GM23338 (cell line): ENCODE measurements around the gene TMEM88. TPM values are rescaled to one million over a fixed set of nuclear protein-coding genes. Genes with fewer than 3 reads are reported as not detected.

Source experiments
- ATAC-seq: fragments of 200-7000 bp; cut with Tn5 transposase; 3 replicates; pipeline ENCODE4 v1.9.1; 2020
- DNase-seq: peaks from one replicate; pipeline ENCODE4 v3.0.0-alpha.2; 2015; ENCODE audit warnings: low spot score
- H2AFZ ChIP-seq: fragments of 200-600 bp; sonication (generic); 2 replicates; pipeline ENCODE4 v1.8.0; 2016; ENCODE audit warnings: antibody characterized with exemption, mild to moderate bottlenecking, moderate library complexity
- H3F3A ChIP-seq: fragments of 200-600 bp; sonication (generic); replicated peaks from 2 replicates; pipeline ENCODE4 v1.8.0; 2017; ENCODE audit warnings: antibody characterized with exemption, mixed run types, low read depth
- H3K27ac ChIP-seq: fragments of 200-600 bp; sonication (generic); 2 replicates; pipeline ENCODE4 v1.6.1; 2016; ENCODE audit warnings: low read depth
- H3K27me3 ChIP-seq: fragments of 200-600 bp; sonication (generic); 2 replicates; pipeline ENCODE4 v1.8.0; 2016; ENCODE audit warnings: mild to moderate bottlenecking, mixed run types, moderate library complexity; ENCODE audit not compliant: insufficient read depth
- H3K36me3 ChIP-seq: fragments of 200-600 bp; sonication (generic); 2 replicates; pipeline ENCODE4 v1.8.0; 2016; ENCODE audit warnings: mild to moderate bottlenecking; ENCODE audit not compliant: insufficient read depth
- H3K4me1 ChIP-seq: fragments of 200-600 bp; sonication (generic); 2 replicates; pipeline ENCODE4 v1.8.0; 2016; ENCODE audit warnings: mild to moderate bottlenecking, moderate library complexity; ENCODE audit not compliant: insufficient read depth
- H3K4me2 ChIP-seq: fragments of 200-600 bp; sonication (generic); 2 replicates; pipeline ENCODE4 v1.7.1; 2017; ENCODE audit warnings: mixed run types
- H3K4me3 ChIP-seq: fragments of 200-600 bp; sonication (generic); 2 replicates; pipeline ENCODE4 v1.6.1; 2016; ENCODE audit warnings: mixed run types
- H3K79me2 ChIP-seq: fragments of 200-600 bp; sonication (generic); replicated peaks from 2 replicates; pipeline ENCODE4 v1.8.0; 2017; ENCODE audit warnings: mild to moderate bottlenecking; ENCODE audit not compliant: insufficient read depth
- H3K9me2 ChIP-seq: fragments of 200-600 bp; sonication (generic); 2 replicates; pipeline ENCODE4 v1.8.0; 2017; ENCODE audit not compliant: insufficient read depth
- H4K20me1 ChIP-seq: fragments of 200-600 bp; sonication (generic); replicated peaks from 2 replicates; pipeline ENCODE4 v1.8.0; 2017; ENCODE audit warnings: mild to moderate bottlenecking; ENCODE audit not compliant: insufficient read depth
- H3K27ac Mint-ChIP-seq: 2 replicates; pipeline ENCODE4 v1.8.0; 2020; ENCODE audit warnings: inconsistent platforms, mild to moderate bottlenecking, moderate library complexity, mixed read lengths
- H3K27me3 Mint-ChIP-seq: 3 replicates; pipeline ENCODE4 v1.8.0; 2022; ENCODE audit warnings: low read depth, mild to moderate bottlenecking, moderate library complexity, mixed read lengths, inconsistent platforms; ENCODE audit not compliant: insufficient read depth, poor library complexity
- H3K36me3 Mint-ChIP-seq: 3 replicates; pipeline ENCODE4 v1.8.0; 2021; ENCODE audit warnings: low read depth, mild to moderate bottlenecking, inconsistent platforms, moderate library complexity, mixed read lengths
- H3K4me1 Mint-ChIP-seq: 3 replicates; pipeline ENCODE4 v1.8.0; 2020; ENCODE audit warnings: mild to moderate bottlenecking, inconsistent platforms, mixed read lengths
- H3K4me3 Mint-ChIP-seq: 3 replicates; pipeline ENCODE4 v1.8.0; 2021; ENCODE audit warnings: moderate library complexity, mild to moderate bottlenecking, inconsistent platforms, mixed read lengths
- H3K9me3 Mint-ChIP-seq: 3 replicates; pipeline ENCODE4 v1.8.0; 2020; ENCODE audit warnings: moderate library complexity, mild to moderate bottlenecking, inconsistent platforms, mixed read lengths
- CREB1 ChIP-seq: fragments of 250-450 bp; sonication (Bioruptor Pico); IDR thresholded peaks from 2 replicates; pipeline ENCODE4 v1.5.0; 2020; ENCODE audit warnings: low read depth, mild to moderate bottlenecking, moderate library complexity
- ETS1 ChIP-seq: IDR thresholded peaks from 2 replicates; pipeline ENCODE4 v1.6.1; 2016; ENCODE audit warnings: antibody characterized with exemption
- EZH2 ChIP-seq: fragments of 200-600 bp; sonication (generic); IDR thresholded peaks from one replicate; pipeline ENCODE4 v1.8.0; 2017; ENCODE audit warnings: antibody characterized with exemption, mild to moderate bottlenecking, low read depth; ENCODE audit not compliant: unreplicated experiment
- JUNB ChIP-seq: IDR thresholded peaks from one replicate; pipeline ENCODE4 v1.6.1; 2016; ENCODE audit warnings: antibody characterized with exemption; ENCODE audit not compliant: unreplicated experiment
- NANOG ChIP-seq: IDR thresholded peaks from 2 replicates; pipeline ENCODE4 v1.6.1; 2016; ENCODE audit warnings: antibody characterized with exemption, borderline replicate concordance
- STAT1 ChIP-seq: IDR thresholded peaks from one replicate; pipeline ENCODE4 v1.6.1; 2016; ENCODE audit warnings: antibody characterized with exemption; ENCODE audit not compliant: unreplicated experiment
- ZNF114 ChIP-seq: fragments of 250-450 bp; sonication (Bioruptor Pico); IDR thresholded peaks from 2 replicates; pipeline ENCODE4 v1.5.0; 2020; ENCODE audit warnings: mild to moderate bottlenecking, moderate library complexity
- ZNF331 ChIP-seq: fragments of 250-450 bp; sonication (Bioruptor Pico); IDR thresholded peaks from 2 replicates; pipeline ENCODE4 v1.5.0; 2020; ENCODE audit warnings: low read depth, mild to moderate bottlenecking, moderate library complexity
- ZNF462 ChIP-seq: fragments of 250-450 bp; sonication (Bioruptor Pico); IDR thresholded peaks from 2 replicates; pipeline ENCODE4 v1.5.0; 2020; ENCODE audit warnings: mild to moderate bottlenecking, moderate library complexity
- polyA plus RNA-seq: library from polyadenylated mRNA; unstranded; fragments of >200 nt; fragmentation: Nextera tagmentation; extraction: Ambion mirVana; gene quantifications from 2 replicates; pipeline ENCODE4 v1.2.1, GENCODE V29; 2016
- total RNA-seq: library from RNA; depleted of rRNA; stranded (reverse); fragments of >200 nt; shearing (Covaris generic); gene quantifications from 2 replicates; pipeline ENCODE4 v1.2.3, GENCODE V29; 2014

TMEM88 gene
- total and polyA plus RNA-seq, 2 experiments from 2014 or later, result 0.58 to 0.97 TPM

- no peak for DNase-seq
- Mint-ChIP-seq H3K36me3 (peaks cover 2% of the 10 kb centered on the region; the same call in 1 of the 3 replicates), H3K4me1 (peaks cover 14% of the 10 kb centered on the region), H3K4me3 (peak overlapping the region; percentile 88), H3K9me3 (no peaks in the 10 kb centered on the region; the same call in 2 of the 3 replicates), H3K27me3 (peaks cover 48% of the 10 kb centered on the region), H3K27ac (no peak overlapping the region)
- Histone ChIP-seq H3K4me2 (peak overlapping the region; percentile 99), H4K20me1 (peaks cover 7% of the 10 kb centered on the region), H3K79me2 (no peaks in the 10 kb centered on the region), H3K36me3 (peaks cover 5% of the 10 kb centered on the region; the same call in 1 of the 2 replicates), H3F3A (0 out of 2 replicates have a peak, but pooled peaks cover 8% of the 10 kb centered on the region), H3K27ac (no peak overlapping the region), H3K27me3 (peaks cover 83% of the 10 kb centered on the region), H3K9me2 (no peaks in the 10 kb centered on the region), H3K4me1 (peaks cover 11% of the 10 kb centered on the region; the same call in 1 of the 2 replicates), H2AFZ (peak overlapping the region; percentile 73), H3K4me3 (peak overlapping the region; percentile 94)
- ATAC-seq, result no peak
- no peak for TF ChIP-seq NANOG
- no peak for TF ChIP-seq ZNF331 (CRISPR knock-in tag)
- TF ChIP-seq ZNF114 (CRISPR knock-in tag), result no peak
- no peak for TF ChIP-seq JUNB
- no peak for TF ChIP-seq STAT1
- TF ChIP-seq EZH2, result no peak
- no peak for TF ChIP-seq CREB1
- no peak for TF ChIP-seq ETS1
- TF ChIP-seq ZNF462 (CRISPR knock-in tag), result no peak
Observed at GRCh38 chr17:7845359-7846062, 9.4 kb upstream of the TMEM88 start.
